GM06990 (cell line): Measurements from ENCODE around the gene ZDHHC22.

Experiments
- DNase-seq: peaks from one replicate; pipeline ENCODE4 v3.0.0-alpha.2; 2011; ENCODE audit not compliant: insufficient read length; ENCODE audit errors: extremely low read depth
- H3K27me3 ChIP-seq: replicated peaks from 2 replicates; pipeline ENCODE4 v1.6.0; 2011; ENCODE audit warnings: low read length; ENCODE audit not compliant: control insufficient read depth, insufficient read depth
- H3K36me3 ChIP-seq: 2 replicates; pipeline ENCODE4 v1.5.1; 2011; ENCODE audit warnings: low read length; ENCODE audit not compliant: control insufficient read depth, insufficient read depth
- H3K4me3 ChIP-seq: replicated peaks from 2 replicates; pipeline ENCODE4 v1.5.1; 2011; ENCODE audit warnings: low read depth, mild to moderate bottlenecking, control low read depth, low read length
- TF ChIP-seq, protein P1 (sequence below): IDR thresholded peaks from 2 replicates; pipeline ENCODE4 v1.5.1; 2011; ENCODE audit warnings: low read length, control low read depth, mild to moderate bottlenecking, inconsistent platforms; ENCODE audit not compliant: insufficient read depth, poor library complexity, severe bottlenecking

ZDHHC22 gene

DNA sequence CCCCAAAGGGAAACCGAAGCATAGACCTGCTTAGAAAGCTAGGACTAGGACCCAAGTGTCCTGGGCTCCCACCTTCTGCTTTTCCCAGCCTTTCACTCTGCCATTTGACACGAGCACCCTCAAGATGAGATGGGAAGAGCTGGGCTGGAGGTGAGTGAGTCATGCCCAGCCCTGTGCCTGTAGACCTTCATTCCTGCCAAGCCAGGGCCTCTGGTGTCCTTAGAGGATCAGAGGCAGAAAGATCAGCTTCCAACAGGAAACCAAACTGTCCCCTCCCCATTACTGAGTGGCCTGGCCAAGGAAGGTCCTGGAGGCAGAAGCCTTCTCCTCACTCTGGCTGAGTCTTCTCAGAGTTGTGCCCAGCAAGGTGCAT lies 43.5 kb upstream of the ZDHHC22 start:
- H3K4me3 ChIP-seq, result no peak overlapping the region
- no peaks in the 10 kb centered on the region for H3K36me3 ChIP-seq
- no peaks in the 10 kb centered on the region; the same call in 1 of the 2 replicates for H3K27me3 ChIP-seq
- TF ChIP-seq, protein P1, sequence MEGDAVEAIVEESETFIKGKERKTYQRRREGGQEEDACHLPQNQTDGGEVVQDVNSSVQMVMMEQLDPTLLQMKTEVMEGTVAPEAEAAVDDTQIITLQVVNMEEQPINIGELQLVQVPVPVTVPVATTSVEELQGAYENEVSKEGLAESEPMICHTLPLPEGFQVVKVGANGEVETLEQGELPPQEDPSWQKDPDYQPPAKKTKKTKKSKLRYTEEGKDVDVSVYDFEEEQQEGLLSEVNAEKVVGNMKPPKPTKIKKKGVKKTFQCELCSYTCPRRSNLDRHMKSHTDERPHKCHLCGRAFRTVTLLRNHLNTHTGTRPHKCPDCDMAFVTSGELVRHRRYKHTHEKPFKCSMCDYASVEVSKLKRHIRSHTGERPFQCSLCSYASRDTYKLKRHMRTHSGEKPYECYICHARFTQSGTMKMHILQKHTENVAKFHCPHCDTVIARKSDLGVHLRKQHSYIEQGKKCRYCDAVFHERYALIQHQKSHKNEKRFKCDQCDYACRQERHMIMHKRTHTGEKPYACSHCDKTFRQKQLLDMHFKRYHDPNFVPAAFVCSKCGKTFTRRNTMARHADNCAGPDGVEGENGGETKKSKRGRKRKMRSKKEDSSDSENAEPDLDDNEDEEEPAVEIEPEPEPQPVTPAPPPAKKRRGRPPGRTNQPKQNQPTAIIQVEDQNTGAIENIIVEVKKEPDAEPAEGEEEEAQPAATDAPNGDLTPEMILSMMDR, result no peak
- DNase-seq, result no peak

DNA sequence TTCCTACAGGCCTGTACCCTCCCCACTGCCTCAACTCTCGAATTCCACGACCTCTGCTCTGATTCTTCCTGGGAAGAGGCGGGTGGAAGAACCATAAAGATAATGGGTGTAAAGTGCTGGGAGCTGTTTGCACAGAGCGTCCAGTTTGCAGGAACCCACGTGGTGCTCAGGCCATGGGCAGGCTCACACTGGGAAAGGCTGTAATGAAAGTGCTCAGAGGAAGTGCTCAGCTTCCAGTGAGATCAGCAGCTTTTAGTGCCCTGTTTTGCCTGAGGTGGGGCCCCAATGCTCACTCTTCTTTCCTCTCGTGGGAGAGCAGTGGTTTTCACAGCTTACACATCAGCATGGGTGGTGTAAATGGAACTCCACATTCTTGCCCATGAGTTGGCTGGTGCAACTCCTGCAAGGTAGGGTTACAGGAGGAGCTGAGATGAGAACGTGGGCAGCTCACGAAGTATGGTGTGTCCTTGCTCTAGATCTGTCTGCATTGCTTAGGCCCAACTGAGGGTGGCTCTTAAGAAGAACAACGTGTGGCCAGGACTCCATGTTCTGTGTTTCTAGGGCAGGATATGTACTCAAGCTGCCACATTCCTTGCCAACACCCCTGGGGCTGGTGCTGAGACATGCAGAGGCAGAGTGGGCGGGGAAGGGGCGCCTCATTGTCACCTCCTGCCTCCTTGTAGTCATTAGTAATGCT lies 43.0 kb upstream of the ZDHHC22 start:
- TF ChIP-seq, protein P1, result no peak
- DNase-seq, result no peak
- no peaks in the 10 kb centered on the region for H3K36me3 ChIP-seq
- H3K27me3 ChIP-seq, result no peaks in the 10 kb centered on the region; the same call in 1 of the 2 replicates
- H3K4me3 ChIP-seq, result no peak overlapping the region

DNA sequence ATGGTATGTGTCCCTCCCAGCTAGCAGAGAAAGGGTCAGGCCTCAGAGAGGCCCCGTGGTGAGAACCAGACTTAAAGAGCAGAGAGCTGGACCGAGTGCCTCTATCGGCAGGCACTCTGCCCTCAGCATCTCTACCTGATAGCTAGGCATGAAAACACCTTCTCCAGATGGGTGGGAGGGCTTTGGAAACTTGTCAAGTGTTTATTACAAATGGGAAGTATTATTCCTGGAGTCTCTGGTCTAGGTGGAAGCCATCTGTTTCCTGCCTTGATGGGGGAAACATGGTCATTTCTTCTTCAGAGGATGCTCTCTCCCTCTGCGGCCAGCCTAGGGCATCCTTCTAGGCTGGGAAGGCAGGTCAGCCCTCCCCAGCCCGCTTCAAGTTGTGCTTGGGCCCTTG lies 42.3 kb upstream of the ZDHHC22 start:
- H3K4me3 ChIP-seq, result no peak overlapping the region
- no peak for DNase-seq
- H3K36me3 ChIP-seq, result no peaks in the 10 kb centered on the region
- no peaks in the 10 kb centered on the region; the same call in 1 of the 2 replicates for H3K27me3 ChIP-seq
- TF ChIP-seq, protein P1, result no peak

DNA sequence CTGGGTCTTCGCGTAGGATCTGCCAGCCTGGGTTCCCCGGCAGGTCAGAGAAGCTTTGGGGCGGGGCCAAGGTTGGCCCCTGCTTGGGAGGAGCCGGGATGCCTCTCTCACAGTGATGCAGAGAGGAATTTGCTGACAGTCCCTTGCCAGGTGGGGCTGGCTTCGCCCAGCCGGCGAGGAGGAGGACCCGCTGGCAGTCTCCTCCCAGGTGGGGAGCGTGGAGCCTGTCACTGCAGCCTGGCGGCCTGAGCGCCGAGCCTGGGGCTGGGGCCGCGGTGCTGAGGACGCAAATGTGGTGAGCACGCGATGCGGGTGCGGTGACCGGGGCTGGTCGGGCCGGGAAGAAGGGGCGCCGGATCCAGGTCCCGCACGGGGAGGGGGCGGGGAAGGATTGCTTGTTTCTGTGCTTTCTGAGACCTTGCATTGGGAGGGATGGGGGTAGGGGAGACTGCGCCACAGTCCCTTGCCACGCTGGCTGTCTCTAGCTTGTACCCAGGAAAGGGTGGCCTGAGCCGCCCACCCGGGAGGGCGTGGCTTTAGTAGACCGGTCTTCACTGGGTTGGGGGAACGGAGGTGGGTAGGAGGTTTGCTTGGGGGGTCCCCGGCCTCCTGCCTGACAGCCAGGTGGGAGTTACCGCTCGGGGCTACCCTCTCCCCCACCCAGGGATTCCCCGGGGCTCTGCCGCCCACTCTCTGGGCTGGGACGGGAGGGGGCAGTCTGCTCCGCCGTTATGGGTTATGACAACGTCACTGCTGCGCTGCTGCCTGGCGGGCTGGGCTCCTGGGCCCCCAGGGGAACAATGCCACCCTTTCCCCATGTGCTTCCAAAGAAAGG lies 40.2 kb upstream of the ZDHHC22 start, which contains the start of gene TMEM63C:
TSS of gene TMEM63C (plus strand) at position 196 of the 835 bp plus-strand sequence. CDS start 37,016 bp downstream, outside the sequence.
- Histone ChIP-seq H3K4me3 (peak within 1 kb of the TSS; percentile 64), H3K36me3 (no peaks in the 10 kb centered on the region), H3K27me3 (no peaks in the 10 kb centered on the region; the same call in 1 of the 2 replicates)
- peak; percentile 70 for DNase-seq
- TF ChIP-seq, protein P1, result peak; percentile 15

DNA sequence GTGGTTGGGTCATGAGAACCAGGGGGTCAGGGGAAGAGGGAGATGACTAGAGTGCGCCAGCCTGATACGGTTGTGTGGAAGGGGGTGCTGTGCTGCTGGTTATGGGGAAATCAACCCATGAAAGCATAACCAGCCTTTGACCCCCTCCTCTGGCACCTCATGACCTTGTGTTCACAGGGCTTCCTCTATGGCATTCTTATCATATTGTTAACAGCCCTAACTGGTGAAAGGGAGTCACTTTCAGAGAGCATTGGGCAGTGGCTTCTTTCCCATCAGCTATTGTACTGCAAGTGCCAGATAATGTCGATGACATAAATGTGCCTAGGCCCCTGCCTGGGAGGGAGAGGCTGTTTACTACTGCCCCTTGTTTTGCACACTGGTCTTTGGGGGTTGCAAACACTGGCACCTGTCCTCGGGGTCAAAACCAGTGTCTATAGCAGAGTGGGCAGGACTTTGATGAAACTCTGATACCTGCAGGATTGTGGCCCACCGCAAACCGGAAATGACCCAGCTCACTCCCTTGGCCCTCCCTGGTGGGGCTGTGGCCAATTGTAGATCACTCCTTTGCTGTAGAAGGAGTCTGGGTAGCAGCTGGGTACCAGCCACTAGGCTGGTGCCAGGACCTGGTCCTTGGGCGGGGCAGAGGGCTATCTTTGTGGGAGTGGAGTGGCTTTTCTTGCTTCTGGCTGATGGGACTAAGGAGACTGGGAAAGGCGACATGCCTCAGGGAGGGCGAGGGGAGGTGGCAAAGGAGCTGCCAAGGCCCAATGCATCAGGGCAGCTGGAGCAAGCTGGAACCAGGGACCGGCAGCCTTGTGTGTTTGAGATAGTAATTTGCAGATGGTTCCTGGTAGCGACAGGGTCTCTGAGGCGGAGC lies 39.4 kb upstream of the ZDHHC22 start:
- no peaks in the 10 kb centered on the region for H3K36me3 ChIP-seq
- H3K4me3 ChIP-seq, result no peak overlapping the region; the same call in 1 of the 2 replicates
- TF ChIP-seq, protein P1, result no peak
- no peak for DNase-seq
- H3K27me3 ChIP-seq, result no peaks in the 10 kb centered on the region; the same call in 1 of the 2 replicates
